NB4 (cell line): ENCODE data around the gene TMEM35B.
A peak's percentile ranks its signal among the peaks of the same experiment; 100 is the strongest.

Experiments used
- DNase-seq: peaks from one replicate; pipeline ENCODE4 v3.0.0; 2010; ENCODE audit warnings: low read depth
- H3K4me3 ChIP-seq: one replicate; pipeline ENCODE4 v1.5.1; 2011; ENCODE audit warnings: mild to moderate bottlenecking, low read depth, low read length, moderate library complexity
- MAX ChIP-seq: IDR thresholded peaks from 2 replicates; pipeline ENCODE4 v1.6.1; 2011; ENCODE audit warnings: low read depth, low read length
- MYC ChIP-seq: IDR thresholded peaks from 2 replicates; pipeline ENCODE4 v1.6.1; 2011; ENCODE audit warnings: low read depth, low read length
- POLR2A ChIP-seq: IDR thresholded peaks from 2 replicates; pipeline ENCODE4 v1.6.1; 2011; ENCODE audit warnings: mild to moderate bottlenecking; ENCODE audit not compliant: insufficient read length; ENCODE audit errors: extremely low read depth
- TF ChIP-seq, protein P1 (sequence below): IDR thresholded peaks from one replicate; pipeline ENCODE4 v1.5.1; 2012; ENCODE audit warnings: low read depth, low read length

Gene TMEM35B

GRCh38 chr1:34982820-34983376 lies 2.2 kb downstream of the TMEM35B start:
- DNase-seq: peak; percentile 71
- H3K4me3 ChIP-seq: no peak overlapping the region
- TF ChIP-seq MAX (no peak), POLR2A (no peak), MYC (no peak)
- TF ChIP-seq, protein P1, sequence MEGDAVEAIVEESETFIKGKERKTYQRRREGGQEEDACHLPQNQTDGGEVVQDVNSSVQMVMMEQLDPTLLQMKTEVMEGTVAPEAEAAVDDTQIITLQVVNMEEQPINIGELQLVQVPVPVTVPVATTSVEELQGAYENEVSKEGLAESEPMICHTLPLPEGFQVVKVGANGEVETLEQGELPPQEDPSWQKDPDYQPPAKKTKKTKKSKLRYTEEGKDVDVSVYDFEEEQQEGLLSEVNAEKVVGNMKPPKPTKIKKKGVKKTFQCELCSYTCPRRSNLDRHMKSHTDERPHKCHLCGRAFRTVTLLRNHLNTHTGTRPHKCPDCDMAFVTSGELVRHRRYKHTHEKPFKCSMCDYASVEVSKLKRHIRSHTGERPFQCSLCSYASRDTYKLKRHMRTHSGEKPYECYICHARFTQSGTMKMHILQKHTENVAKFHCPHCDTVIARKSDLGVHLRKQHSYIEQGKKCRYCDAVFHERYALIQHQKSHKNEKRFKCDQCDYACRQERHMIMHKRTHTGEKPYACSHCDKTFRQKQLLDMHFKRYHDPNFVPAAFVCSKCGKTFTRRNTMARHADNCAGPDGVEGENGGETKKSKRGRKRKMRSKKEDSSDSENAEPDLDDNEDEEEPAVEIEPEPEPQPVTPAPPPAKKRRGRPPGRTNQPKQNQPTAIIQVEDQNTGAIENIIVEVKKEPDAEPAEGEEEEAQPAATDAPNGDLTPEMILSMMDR: no peak

DNA sequence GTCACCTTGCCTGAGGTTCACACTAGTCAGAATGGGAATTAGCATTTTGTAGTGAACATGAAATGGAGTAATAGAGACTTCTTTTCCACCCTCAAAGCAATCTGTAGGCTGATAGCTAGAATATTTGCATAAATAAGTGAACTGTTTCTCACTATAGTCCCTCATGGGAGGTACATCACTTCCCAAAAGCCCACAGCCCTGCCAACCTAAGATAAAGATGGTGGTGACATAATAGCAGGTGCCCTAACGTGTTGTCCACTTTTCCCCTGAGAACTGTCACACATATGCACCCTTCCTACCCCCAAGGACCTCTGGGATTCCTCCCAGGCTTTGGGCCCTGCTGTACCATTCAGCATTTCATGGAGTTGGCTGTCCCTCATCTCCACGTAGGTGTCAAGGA lies 4.4 kb downstream of the TMEM35B start:
- H3K4me3 ChIP-seq: no peak overlapping the region
- DNase-seq: no peak
- TF ChIP-seq, protein P1: no peak
- TF ChIP-seq MYC (no peak), MAX (no peak), POLR2A (no peak)

DNA sequence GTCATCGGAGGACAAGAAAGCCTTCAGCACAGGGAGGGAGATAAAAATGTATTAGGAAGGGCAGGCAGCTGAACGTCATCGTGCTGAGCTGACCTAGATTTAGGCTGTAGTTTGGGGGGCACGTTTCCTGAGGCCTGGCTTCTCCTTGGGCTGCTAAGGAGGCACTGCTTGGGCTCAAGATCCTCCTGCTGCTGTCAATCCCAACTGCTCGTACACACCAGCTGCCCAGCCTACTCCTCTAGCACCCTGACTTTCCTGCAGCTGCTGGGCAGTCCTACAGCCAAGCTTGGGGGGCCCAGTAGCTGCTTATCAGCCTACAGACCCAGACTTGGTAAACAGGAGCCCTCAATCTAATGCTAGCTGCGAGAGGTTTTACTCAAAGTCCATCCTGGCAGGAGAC lies 6.2 kb downstream of the TMEM35B start:
- no peak overlapping the region for H3K4me3 ChIP-seq
- DNase-seq: no peak
- TF ChIP-seq POLR2A: no peak
- TF ChIP-seq MAX: no peak
- no peak for TF ChIP-seq MYC
- TF ChIP-seq, protein P1: no peak

DNA sequence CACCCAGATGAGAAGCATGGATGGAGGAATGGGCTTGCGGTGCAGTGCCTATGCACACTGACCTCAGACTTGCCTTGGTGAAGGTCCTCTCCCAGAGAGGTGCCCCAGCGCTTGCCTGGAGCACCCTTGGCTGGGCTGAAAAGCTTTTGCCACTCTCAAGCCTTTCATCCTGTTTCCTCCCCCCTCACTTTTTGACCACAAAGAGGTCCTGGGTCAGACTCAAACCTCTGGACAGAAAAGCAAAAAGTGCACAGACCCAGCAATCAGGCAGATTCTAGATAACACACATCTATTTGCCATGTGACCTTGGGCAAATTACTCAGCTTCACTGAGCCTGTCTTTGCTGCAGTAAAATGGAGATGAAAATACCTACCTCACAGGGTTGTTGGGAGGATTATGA lies 7.3 kb downstream of the TMEM35B start:
- H3K4me3 ChIP-seq: no peak overlapping the region
- TF ChIP-seq, protein P1: no peak
- TF ChIP-seq MYC: no peak
- TF ChIP-seq MAX: no peak
- no peak for TF ChIP-seq POLR2A
- DNase-seq: no peak

- TF ChIP-seq MYC (no peak), MAX (no peak), POLR2A (no peak)
- H3K4me3 ChIP-seq: no peak overlapping the region
- no peak for DNase-seq
Measured at GRCh38 chr1:34977210-34977471, 8.0 kb downstream of the TMEM35B start.

GRCh38 chr1:34976384-34977209 lies 8.6 kb downstream of the TMEM35B start:
- no peak for TF ChIP-seq MYC
- no peak for TF ChIP-seq POLR2A
- TF ChIP-seq, protein P1: no peak
- TF ChIP-seq MAX: no peak
- DNase-seq: no peak
- H3K4me3 ChIP-seq: no peak overlapping the region
